H1 (cell line): ENCODE results near the gene FXN.

ENCODE experiments used
- BRCA1 ChIP-seq: IDR thresholded peaks from 2 replicates; pipeline ENCODE4 v1.6.1; 2012; ENCODE audit warnings: low read depth, low read length, improper control_type of control experiment
- CHD2 ChIP-seq: IDR thresholded peaks from 2 replicates; pipeline ENCODE4 v1.6.1; 2012; ENCODE audit warnings: low read length, improper control_type of control experiment
- EZH2 ChIP-seq: fragments of 200-600 bp; sonication (generic); IDR thresholded peaks from 2 replicates; pipeline ENCODE4 v1.7.1; 2012; ENCODE audit warnings: low read depth, mild to moderate bottlenecking, moderate library complexity, low read length, inconsistent platforms; ENCODE audit not compliant: severe bottlenecking
- GABPA ChIP-seq: IDR thresholded peaks from 2 replicates; pipeline ENCODE4 v1.6.1; 2011; ENCODE audit warnings: mild to moderate bottlenecking, low read length, moderate library complexity, borderline replicate concordance; ENCODE audit not compliant: insufficient read depth
- JUND ChIP-seq: IDR thresholded peaks from 2 replicates; pipeline ENCODE4 v1.6.1; 2011; ENCODE audit warnings: mild to moderate bottlenecking, improper control_type of control experiment, low read length
- KDM5A ChIP-seq: fragments of 200-600 bp; IDR thresholded peaks from 2 replicates; pipeline ENCODE4 v1.7.1; 2012; ENCODE audit warnings: mild to moderate bottlenecking, low read length, inconsistent platforms, mixed read lengths
- POLR2A ChIP-seq, 2 experiments: IDR thresholded peaks; 1 replicate in 1 of 2; 2 replicates in 1 of 2; pipeline ENCODE4 v1.6.1; 2011; ENCODE audit warnings: low read depth in 2 of 2, low read length in 2 of 2, mild to moderate bottlenecking in 2 of 2; ENCODE audit errors: control extremely low read depth in 1 of 2
- RBBP5 ChIP-seq: IDR thresholded peaks from 2 replicates; pipeline ENCODE4 v1.7.1; 2012; ENCODE audit warnings: low read depth, mild to moderate bottlenecking, inconsistent platforms, low read length, moderate library complexity, borderline replicate concordance
- RNF2 ChIP-seq: fragments of 200-900, 300-1000 bp; sonication (generic); IDR thresholded peaks from 2 replicates; pipeline ENCODE4 v1.7.1; 2016; ENCODE audit warnings: borderline replicate concordance, low read depth, mild to moderate bottlenecking, antibody characterized with exemption, low read length; ENCODE audit not compliant: poor library complexity, severe bottlenecking; ENCODE audit errors: missing control alignments
- TAF1 ChIP-seq: IDR thresholded peaks from 2 replicates; pipeline ENCODE4 v1.6.1; 2011; ENCODE audit warnings: mild to moderate bottlenecking, low read depth, low read length
- TCF12 ChIP-seq: IDR thresholded peaks from 2 replicates; pipeline ENCODE4 v1.6.1; 2011; ENCODE audit warnings: low read depth, mild to moderate bottlenecking, low read length
- TEAD4 ChIP-seq: IDR thresholded peaks from 2 replicates; pipeline ENCODE4 v1.6.1; 2012; ENCODE audit warnings: low read depth, low read length, inconsistent platforms, mixed read lengths
- TF ChIP-seq, protein P1 (sequence below), 3 experiments: IDR thresholded peaks; 1 replicate in 2 of 3; 2 replicates in 1 of 3; pipeline versions ENCODE4 v1.5.1 to v1.6.1; 2011; ENCODE audit warnings: low read length in 3 of 3, mild to moderate bottlenecking in 3 of 3, inconsistent platforms in 2 of 3, low read depth in 1 of 3, moderate library complexity in 1 of 3; ENCODE audit not compliant: insufficient read depth in 1 of 3; ENCODE audit errors: control extremely low read depth in 1 of 3

DNA sequence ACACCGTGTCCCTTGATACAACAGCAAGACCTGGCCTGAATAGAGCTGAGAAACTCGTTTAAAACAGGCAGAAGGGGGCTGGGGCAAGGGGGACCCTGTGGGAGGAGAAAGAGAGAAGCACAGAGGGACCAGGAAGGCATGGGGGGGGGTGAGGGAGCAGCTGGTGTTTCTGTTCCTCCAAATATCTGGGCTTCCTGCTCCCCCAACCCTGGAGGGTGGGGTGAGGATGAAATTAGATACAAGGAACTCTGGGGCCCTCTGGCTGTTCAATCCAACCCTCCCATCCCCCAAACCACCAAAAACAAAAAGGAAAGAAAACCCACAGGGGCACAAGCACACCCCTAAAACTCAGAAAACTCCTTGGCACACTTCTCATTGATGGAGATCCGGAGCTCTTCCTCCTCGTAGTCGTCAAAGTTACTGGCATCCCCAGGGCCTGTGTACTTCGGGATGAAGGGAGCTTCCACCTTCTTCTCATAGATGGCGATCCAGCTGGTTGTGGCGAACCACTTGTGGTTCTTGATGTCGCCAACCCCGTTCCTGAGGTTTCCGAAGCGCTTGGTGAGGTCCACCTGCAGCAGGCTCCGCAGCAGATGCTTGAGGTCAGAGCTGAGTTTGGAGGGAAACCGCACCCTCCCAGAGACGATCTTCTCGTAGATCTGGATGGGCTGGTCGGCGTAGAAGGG is 22.7 kb upstream of the FXN start:
- TF ChIP-seq BRCA1 (no peak), EZH2 (no peak), KDM5A (no peak), GABPA (no peak), TAF1 (no peak), TCF12 (no peak), RNF2 (no peak), POLR2A (IDR thresholded peaks at IDR 0.05; ENCODE audit: control extremely low read depth in 1 of 2, low read depth in 2 of 2, low read length in 2 of 2) (no peak), RBBP5 (no peak), TEAD4 (no peak), JUND (no peak), CHD2 (no peak)
- TF ChIP-seq, protein P1, sequence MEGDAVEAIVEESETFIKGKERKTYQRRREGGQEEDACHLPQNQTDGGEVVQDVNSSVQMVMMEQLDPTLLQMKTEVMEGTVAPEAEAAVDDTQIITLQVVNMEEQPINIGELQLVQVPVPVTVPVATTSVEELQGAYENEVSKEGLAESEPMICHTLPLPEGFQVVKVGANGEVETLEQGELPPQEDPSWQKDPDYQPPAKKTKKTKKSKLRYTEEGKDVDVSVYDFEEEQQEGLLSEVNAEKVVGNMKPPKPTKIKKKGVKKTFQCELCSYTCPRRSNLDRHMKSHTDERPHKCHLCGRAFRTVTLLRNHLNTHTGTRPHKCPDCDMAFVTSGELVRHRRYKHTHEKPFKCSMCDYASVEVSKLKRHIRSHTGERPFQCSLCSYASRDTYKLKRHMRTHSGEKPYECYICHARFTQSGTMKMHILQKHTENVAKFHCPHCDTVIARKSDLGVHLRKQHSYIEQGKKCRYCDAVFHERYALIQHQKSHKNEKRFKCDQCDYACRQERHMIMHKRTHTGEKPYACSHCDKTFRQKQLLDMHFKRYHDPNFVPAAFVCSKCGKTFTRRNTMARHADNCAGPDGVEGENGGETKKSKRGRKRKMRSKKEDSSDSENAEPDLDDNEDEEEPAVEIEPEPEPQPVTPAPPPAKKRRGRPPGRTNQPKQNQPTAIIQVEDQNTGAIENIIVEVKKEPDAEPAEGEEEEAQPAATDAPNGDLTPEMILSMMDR (IDR thresholded peaks at IDR 0.05; ENCODE audit: control extremely low read depth in 1 of 3, insufficient read depth in 1 of 3, low read depth in 1 of 3, low read length in 3 of 3): no peak
